GM12891 (cell line): ENCODE measurements around the gene FOXF1.

Experiments
- DNase-seq: peaks from one replicate; pipeline ENCODE4 v3.0.0; 2011; ENCODE audit warnings: low spot score; ENCODE audit not compliant: insufficient read length
- FAIRE-seq: peaks from 2 replicates; lab custom pipeline; 2011; peaks lifted over from hg19 to GRCh38; lab: Jason Lieb, UNC
- PAX5 ChIP-seq: IDR thresholded peaks from 2 replicates; pipeline ENCODE4 v1.6.1; 2011; ENCODE audit warnings: low read length, moderate library complexity, mild to moderate bottlenecking; ENCODE audit not compliant: insufficient read depth, severe bottlenecking
- POLR2A ChIP-seq: IDR thresholded peaks from 2 replicates; pipeline ENCODE4 v1.6.1; 2011; ENCODE audit warnings: low read depth, low read length, control low read depth
- POLR2AphosphoS5 ChIP-seq: IDR thresholded peaks from 2 replicates; pipeline ENCODE4 v1.6.1; 2011; ENCODE audit warnings: low read depth, low read length, control low read depth
- POU2F2 ChIP-seq: IDR thresholded peaks from 2 replicates; pipeline ENCODE4 v1.6.1; 2011; ENCODE audit warnings: low read depth, mild to moderate bottlenecking, control low read depth, low read length, moderate library complexity
- SPI1 ChIP-seq: IDR thresholded peaks from 2 replicates; pipeline ENCODE4 v1.6.1; 2011; ENCODE audit warnings: low read depth, low read length, control low read depth
- TAF1 ChIP-seq: IDR thresholded peaks from 2 replicates; pipeline ENCODE4 v1.6.1; 2011; ENCODE audit warnings: low read depth, low read length, control low read depth

Gene FOXF1

DNA sequence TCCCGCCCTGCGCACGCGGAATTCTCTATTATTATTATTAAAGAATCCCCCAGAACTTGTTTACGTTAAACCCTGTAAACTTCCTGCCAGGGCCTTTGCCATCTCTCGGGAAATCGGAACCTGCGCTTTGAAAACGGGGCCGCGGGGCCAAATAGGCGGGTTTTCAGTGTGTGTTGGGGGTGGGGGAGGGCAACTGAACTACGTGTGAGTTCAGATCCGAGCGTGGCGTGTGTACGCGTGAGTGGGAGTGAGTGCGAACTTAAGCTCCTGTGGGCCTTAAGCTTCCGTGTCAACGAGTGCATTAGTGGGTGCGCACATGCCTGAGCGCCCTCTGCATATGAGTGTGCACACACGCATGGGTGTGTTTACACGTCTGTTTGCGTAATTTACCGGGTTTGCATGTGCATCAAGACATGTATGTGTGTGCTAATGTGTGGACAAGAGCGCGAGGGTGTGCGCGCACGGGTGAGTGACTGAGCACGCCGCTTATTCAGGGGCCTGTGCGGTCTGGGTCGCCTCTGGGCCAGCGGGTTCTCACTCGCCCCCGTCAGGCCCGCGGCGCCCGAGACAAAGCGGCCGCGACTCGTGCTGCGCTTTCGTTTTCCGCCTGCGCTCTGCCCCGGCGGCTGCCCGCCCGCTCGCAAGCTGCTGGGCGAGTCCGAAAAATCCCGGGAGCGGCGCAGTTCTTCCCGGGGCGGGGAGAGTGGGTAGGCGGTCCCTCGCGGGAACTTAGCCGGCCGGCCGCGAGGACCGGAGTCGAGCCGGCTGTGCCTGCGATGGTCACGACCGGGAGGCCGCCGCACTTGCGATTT is 1.2 kb upstream of the FOXF1 start:
- no peak for DNase-seq
- TF ChIP-seq SPI1 (no peak), POLR2AphosphoS5 (no peak), POLR2A (no peak)
- FAIRE-seq, result peak; percentile 41

DNA sequence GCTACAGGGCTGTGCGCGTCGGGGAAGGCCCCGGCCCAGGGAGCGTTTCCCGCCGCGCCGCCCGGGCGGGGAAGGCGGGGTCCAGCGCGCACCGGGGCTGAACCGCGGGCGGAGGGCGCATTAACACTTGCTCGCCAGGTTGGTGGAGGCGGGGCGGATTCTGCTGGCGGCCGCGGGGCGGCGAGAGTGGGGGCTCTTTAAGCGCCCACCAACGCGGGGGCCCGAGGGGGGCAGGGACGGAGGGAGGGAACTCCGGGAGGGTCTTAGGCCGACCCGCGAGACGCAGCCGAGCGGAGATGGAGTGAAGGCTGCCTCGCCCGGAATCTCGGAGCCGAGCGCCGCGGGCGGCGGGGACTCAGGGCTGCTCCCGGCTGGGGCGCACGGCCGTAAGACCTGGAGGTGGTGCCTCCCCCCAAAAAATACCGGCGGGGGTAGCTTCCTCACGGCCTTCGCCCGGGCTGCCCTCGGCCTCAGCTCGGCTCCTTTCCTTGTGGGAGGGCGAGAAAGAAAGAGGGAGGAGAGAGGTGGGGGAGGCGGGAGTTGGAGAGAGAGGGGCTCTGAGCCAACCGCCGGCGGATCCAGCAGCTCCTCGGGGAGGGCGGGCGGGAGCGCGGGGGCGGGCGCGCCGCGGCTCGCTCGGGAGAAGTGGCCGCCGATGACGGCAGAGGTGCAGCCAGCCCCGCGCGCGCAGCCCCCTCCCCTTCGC is 415 bp upstream of the FOXF1 start:
- DNase-seq (no peak), FAIRE-seq (no peak)
- no peak for TF ChIP-seq TAF1
- TF ChIP-seq PAX5, result no peak
- TF ChIP-seq POLR2AphosphoS5, result no peak
- TF ChIP-seq SPI1, result no peak
- no peak for TF ChIP-seq POU2F2
- no peak for TF ChIP-seq POLR2A

DNA sequence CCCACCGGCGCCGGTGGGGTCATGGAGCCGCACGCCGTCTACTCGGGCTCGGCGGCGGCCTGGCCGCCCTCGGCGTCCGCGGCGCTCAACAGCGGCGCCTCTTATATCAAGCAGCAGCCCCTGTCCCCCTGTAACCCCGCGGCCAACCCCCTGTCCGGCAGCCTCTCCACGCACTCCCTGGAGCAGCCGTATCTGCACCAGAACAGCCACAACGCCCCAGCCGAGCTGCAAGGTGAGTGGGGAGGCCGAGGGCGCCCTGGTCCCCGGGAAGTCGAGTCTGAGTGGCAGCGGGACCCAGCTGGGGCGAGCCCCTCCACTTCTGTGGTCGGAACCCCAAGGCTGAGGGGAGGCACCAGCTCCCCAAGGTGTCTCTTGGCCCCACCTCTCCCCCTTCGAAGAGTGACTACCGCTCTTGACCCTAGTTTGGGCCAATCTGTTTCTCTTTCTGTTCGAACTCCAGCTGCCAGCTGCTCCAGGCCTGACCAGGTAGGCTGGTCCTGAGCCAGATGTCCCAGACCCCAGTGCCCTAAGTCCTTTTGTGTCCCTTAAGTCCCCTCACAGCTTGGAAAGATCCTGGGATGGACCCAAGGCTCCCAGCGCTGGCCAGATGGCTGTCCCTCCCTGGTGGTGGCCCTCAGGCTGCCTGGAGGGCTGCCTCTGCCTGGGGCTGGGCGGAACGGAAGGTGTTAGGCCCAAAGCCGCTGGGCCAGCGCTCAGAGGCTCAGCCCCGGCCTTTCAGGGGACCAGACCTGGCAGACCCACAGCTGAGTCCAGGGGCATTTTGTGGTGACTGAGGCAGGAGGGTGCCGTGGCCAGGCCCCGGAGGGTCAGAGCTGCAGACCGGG is 1.2 kb downstream of the FOXF1 start:
- no peak for DNase-seq
- FAIRE-seq, result no peak
- TF ChIP-seq POLR2A (no peak), SPI1 (no peak), TAF1 (no peak), POLR2AphosphoS5 (no peak), PAX5 (no peak), POU2F2 (no peak)

DNA sequence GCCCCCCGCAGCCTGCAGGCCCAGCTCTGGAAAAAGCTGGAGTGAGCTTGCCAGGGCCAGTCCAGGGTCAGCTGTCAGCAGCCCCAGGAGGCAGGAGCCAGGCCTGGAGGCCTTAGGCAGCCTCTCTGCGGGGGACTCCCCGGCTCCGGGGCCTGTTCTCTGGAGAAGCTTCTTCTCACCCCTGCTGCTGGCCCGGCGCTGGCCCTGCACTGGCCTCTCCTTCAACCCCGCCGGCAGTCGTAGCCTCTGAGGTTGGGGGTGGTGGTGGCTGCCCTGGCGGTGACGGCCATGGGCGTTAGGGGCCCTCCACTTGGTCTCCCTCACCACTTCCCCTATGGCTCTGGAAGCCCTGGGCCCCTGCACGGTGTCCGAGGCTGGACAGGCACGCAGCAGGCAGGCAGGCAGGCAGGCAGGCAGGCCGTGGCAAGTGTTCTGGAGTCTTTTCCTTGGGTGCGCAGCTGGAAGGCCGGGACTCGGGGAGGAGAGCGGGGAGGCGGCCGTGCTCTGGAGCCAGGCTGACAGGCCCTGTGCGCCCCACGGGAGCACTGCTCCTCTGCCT is 2.1 kb downstream of the FOXF1 start:
- DNase-seq (no peak), FAIRE-seq (no peak)
- TF ChIP-seq POLR2AphosphoS5 (no peak), POU2F2 (no peak), SPI1 (no peak), POLR2A (no peak), TAF1 (no peak), PAX5 (no peak)

DNA sequence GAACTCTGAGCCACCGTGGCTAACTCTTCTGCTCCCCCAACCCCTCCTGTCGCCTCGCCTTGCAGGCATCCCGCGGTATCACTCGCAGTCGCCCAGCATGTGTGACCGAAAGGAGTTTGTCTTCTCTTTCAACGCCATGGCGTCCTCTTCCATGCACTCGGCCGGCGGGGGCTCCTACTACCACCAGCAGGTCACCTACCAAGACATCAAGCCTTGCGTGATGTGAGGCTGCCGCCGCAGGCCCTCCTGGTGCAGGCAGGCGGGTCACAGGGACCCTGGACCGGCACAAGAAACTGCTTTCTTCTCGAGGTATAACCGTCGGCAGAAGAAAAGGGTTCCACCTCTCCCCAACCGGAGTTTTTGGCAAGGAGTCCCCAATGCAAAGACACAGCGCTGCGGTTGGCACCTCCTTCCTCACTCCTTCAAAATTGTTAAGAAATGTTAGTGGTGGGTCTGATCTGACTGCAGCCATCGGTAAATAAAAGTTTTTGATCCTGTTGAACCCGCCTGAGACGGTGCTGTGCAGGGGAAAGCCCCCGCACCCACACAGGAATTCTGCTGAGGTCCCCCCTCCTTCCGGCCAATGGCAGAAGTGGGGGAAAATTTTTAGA is 2.6 kb downstream of the FOXF1 start:
- no peak for FAIRE-seq
- no peak for TF ChIP-seq POU2F2
- TF ChIP-seq POLR2AphosphoS5, result no peak
- no peak for TF ChIP-seq PAX5
- TF ChIP-seq TAF1, result no peak
- no peak for TF ChIP-seq SPI1
- TF ChIP-seq POLR2A, result no peak
- no peak for DNase-seq

DNA sequence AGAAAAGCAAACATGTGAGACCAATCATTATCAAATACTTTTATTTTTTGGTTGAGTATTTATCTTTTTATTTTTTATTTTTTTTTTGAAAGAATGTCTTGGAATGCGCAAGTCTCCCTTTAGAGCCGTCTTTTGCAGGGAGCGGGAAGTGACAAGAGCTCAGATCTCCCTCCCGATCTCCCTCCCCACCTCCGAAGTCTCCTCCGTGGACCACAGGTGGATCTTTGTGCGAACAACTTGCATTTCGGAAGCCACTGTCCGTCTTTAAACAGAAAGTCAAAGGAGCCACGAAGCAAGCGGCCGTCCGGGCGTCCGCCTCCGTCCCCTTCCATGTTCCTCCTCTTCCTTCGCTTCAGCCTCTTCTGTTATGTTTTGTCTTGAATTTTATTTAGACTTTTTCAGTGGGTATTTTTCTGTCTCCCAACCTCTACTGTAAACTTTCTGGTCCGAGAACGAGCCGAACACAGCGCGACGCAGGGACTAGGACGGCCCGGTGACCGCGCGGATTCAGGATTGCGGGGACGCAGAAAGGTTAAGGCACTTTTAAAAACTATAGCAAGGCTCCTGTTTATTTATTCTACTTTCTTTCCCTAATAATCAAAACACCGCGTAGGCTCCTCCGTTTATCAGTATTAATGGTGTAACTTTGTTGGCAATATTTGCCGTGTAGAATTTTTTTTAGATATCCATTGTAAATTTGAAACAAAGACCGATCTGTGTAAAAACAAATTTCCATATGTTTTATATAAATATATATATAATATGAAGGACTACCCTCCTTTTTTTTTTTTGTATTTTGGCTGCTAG is 3.3 kb downstream of the FOXF1 start:
- DNase-seq, result no peak
- FAIRE-seq, result no peak
- TF ChIP-seq TAF1, result no peak
- TF ChIP-seq POLR2A, result no peak
- TF ChIP-seq POU2F2, result no peak
- TF ChIP-seq SPI1, result no peak
- TF ChIP-seq POLR2AphosphoS5, result no peak
- no peak for TF ChIP-seq PAX5

DNA sequence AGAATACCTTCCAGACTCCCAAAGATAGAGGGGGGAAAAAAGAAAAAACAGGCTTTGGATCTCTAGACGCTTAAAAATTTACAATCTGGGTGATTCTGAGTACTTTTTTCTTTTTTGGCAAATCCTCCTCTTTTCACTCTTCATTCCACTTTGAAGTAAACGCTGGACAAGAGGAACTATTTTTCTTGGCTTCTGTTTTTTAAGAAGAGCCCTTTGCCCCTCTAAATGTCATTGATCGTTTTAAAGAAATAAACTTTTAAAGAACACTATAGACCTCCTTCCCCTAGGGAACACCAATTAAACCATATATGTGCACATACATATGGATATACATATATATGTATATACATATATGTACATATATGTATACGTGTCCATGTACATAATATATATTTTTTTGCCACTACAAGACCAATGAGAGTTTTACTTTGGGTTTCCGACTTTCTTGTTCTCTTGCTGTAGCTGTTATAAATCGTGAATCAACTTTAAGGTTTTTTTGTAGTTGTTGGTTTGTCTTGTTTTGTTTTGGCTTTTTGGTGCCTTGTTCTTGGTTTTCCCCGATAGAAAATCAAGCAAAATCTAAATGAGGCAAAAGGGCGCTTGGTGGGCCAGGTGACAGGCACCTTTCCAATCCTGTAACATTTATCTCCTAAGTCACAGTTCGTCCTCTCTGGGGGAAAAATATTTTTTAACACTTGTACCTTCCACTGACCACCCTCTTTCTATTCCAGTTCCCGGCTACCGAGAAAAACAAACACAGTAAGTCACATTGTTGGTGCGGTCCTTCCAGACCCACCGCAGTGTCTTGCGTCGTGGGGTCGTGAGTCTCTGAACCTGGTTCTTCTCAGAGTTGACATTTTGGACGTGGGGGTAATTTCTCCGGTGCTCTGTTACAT is 4.4 kb downstream of the FOXF1 start:
- FAIRE-seq, result no peak
- DNase-seq, result no peak
- TF ChIP-seq POLR2AphosphoS5 (no peak), POLR2A (no peak), TAF1 (no peak), SPI1 (no peak), PAX5 (no peak), POU2F2 (no peak)

DNA sequence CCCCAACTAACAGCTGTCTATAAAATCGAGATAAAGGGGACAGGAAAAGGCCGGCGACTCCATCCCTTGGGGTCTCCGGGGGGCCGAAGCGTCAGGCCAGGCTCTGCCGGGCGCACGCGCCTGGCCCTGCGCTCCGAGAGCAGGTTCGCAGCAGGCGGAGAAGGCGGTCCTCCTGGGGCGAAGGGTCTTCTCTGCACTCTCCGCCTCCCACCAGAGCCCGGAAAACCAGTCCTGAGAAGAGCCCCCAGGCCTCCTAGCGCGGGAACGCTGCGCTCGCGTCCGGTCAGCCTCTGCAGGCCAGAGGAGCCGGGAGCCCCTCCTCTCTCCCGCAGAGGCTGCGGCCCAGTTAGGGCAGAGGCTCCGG is 5.1 kb downstream of the FOXF1 start:
- FAIRE-seq, result no peak
- DNase-seq, result no peak
- TF ChIP-seq POU2F2 (no peak), POLR2AphosphoS5 (no peak), PAX5 (no peak), POLR2A (no peak), SPI1 (no peak), TAF1 (no peak)
